NCI-H187 treated with DMSO at 0.1 percent for 48 hours (cell line): ENCODE results near the gene SCAF8.
A peak's percentile ranks its signal among the peaks of the same experiment; 100 is the strongest.
"Not testable (repeated sequence)": the region's sequence is repeated elsewhere in the genome, so short reads cannot be mapped to it uniquely, and the experiment has no call there.

Source experiments
- DNase-seq: peaks from one replicate; lab custom pipeline; 2025; lab: John Stamatoyannopoulos, UW

SCAF8 gene

DNA sequence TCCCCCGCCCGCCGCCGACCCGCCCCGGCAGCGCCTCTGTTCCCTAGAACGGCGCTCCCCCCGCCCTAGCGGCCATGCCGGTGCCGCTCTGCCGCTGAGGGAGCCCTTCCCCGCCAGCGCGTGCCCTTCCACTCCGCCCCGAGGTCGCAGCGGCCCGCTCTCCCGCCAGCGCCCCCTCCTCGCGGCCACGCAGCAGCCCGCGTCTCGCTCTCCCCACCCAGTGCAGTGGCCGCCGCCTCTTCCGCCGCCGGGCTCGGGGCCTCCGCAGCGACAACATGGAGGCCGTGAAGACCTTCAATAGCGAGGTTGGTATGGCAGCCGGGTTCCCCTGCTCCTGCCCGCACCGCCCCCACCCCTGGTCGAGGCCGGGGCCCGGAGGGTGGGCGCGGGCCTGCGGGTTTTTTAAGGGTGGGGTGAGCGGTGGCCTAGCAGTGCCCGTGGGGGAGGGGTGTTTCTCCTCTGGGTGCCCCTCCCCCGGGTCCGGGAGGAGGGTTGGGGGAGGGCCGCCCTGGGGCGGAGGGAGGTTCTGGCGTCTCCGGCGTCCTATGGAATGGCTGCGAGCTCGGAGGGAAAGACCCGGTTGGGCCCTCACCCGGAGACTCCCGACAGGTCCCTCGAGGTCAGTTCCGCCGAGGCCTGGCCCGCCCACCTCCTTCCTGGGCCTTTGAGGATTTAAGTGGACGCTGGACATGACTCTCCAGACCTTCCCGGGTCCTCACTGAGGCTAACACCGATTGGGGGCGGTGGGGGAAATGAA lies 588 bp downstream of the SCAF8 start:
- peak; percentile 47 for DNase-seq

DNA sequence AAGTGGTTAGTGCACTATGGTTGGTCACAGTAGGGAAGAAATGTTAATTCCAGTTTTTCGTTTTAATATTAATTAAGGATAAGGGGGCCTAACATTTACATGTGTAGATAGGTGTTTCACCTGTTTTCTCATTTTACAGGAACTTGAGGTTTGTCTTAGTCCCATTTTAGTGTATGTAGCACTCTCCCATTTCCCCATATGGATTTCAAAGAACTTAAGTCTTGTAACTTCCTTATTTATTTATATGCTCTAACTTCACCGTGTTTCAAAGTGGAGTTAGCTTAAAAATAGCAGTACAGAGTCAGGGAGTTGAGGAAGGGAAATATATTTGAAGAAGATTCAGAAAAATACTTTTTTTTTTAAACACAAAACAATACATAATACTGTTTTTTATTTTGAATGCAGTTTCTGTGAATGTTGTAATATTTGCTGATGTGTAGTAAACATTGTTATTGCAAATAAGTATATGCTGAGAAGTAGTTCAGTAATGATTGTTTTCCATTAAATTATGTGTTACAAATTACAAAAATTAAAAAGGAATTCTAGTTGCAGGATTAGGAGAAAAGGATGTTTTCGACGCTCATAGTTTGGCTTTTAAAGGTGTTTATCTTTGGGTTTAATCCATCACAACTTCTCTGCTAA lies 3.5 kb downstream of the SCAF8 start:
- DNase-seq, result no peak

- no peak for DNase-seq
Measured at GRCh38 chr6:154737424-154737823, 4.2 kb downstream of the SCAF8 start.

- no peak for DNase-seq
Measured at GRCh38 chr6:154738551-154738961, 5.3 kb downstream of the SCAF8 start.

DNA sequence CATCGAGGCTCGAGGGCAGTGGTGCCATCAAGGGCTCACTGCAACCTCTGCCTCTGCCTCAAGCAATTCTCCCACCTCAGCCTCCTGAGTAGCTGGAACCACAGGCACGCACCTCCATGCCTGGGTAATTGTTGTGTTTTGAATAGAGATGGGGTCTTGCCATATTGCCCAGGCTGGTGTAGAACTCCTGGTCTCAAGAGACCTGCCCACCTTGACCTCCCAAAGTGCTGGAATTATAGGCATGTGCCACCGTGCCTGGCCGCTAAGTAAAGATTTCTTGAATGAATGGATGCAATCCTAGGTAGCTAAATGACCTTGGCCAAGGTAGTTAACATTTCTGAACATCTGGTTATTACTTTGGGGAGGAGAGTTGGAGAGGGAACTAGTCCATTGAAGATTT lies 7.4 kb downstream of the SCAF8 start:
- DNase-seq, result no peak

GRCh38 chr6:154742891-154743290 lies 9.7 kb downstream of the SCAF8 start:
- DNase-seq, result no peak

- not testable (repeated sequence) for DNase-seq
Measured at GRCh38 chr6:154744029-154744745, 11.0 kb downstream of the SCAF8 start.

DNA sequence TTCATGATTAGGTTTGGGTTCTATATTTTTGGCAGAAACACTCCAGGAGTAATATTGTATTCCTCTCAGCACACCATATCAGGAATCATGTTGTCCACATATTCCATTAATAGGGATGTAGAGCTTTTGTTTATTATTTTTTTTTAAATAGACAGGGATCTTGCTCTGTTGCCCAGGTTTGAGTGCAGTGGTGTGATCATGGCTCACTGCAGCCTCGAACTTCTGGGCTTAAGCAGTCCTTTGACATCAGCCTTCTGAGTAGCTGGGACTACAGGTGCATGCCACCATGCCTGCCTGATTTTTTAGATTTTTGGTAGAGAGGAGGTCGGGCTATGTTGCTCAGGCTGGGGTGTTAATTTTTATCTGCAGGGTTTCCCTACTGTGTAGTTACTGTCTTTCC lies 12.0 kb downstream of the SCAF8 start:
- DNase-seq, result no peak

- no peak for DNase-seq
Measured at GRCh38 chr6:154749341-154749740, 16.1 kb downstream of the SCAF8 start.

DNA sequence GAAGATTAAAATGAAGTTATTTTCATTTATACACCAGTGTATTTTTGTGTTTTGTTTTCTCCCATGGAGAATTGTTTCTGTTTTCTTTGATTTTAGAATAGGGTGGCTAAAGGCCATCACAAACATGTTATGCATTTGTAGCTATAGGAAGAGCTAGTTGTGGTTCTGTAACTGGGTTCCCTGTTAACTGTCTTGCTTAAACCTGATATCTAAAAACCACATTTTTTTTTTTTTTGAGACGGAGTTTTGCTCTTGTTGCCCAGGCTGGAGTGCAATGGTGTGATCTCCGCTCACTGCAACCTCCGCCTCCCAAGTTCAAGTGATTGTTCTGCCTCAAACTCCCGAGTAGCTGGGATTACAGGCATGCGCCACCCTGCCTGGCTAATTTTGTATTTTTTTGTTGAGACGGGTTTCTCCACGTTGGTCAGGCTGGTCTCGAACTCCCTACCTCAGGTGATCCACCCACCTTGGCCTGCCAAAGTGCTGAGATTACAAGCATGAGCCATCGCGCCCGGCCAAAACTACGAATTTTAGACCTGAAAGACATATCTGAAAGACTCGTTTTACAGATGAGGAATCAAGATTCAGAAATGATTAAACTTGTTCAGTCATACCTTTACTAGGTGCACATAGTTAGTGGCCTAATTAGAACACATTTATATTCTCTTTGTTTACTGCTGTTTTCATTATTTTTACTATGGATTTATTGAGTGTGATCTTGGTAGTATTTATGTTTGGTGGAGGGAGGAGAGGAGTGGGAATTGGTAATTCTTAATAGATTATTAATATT lies 18.0 kb downstream of the SCAF8 start:
- DNase-seq, result no peak

DNA sequence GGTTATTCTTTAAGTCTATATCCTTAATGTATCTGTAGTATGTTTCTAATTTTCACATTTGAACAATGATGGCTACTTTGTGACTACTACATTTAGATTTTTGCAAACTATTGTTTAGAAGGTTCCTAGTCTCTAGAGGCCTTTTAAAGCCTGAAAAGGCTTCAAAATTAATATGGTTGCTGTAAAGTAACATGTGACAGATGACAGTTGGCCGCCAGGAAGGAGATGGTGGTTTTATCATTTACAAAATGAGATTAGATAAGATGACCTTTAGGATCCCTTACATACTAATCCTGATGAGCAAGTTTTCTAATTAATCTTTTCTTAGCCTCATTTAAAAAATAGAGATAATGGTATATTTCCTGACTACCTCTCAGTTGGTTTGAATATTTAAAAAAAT lies 18.8 kb downstream of the SCAF8 start:
- no peak for DNase-seq

DNA sequence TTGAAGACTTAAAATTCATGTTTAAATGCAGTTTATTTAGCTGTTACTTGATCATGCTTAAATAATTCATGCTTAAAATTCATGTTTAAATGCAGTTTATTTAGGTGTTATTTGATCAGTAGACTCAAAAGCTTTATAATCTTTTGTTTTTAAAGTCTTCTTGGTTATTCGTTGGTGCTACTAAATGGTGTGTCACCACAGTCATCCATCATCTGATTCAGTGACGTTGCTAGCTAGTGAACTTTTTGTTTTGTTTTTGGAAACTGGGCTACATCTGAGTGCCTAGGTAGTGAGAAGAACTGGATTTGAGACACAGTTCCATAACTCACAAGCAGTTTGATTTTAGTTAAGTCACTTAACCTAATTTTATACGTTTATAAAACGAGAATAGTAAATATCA lies 20.9 kb downstream of the SCAF8 start:
- no peak for DNase-seq

GRCh38 chr6:154757352-154758050 lies 24.3 kb downstream of the SCAF8 start:
- no peak for DNase-seq

DNA sequence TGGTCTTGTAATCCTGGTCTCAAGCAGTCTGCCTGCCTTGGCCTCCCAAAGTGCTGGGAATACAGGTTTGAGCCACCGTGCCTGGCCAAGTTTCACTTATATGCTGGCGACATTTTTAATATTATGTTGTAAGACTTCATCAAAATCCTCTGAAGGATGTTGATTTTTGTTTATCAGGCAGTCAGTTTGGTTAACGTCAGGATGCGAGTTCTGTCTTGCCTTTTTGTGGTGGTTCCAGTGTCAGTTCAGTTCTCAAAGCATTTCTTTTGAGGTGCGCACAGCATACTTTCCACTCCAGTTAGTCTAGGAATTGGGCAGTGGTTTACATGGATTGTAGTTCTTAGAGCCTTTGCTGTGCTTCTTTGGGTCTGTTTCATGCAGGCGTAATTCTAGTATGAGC lies 24.9 kb downstream of the SCAF8 start:
- no peak for DNase-seq

GRCh38 chr6:154763650-154764049 lies 30.4 kb downstream of the SCAF8 start:
- no peak for DNase-seq

DNA sequence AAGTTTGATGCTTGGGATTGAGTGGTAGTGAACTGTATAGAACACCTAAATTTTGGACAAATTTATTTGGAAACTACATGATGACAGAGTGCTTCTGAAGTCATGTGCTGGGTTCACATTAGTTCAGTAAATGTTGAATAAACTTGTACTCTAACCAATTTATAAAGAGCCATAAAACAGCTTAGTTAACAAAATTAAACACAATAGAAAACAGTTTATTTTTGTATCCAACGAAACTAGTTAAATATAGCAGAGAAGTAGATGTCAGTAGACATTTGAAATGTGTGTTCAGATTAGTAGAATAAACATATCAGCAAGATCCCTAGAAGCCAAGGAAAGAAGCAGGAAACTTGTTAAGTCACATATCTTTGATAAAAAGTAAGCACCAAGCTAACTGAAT lies 32.1 kb downstream of the SCAF8 start:
- no peak for DNase-seq

DNA sequence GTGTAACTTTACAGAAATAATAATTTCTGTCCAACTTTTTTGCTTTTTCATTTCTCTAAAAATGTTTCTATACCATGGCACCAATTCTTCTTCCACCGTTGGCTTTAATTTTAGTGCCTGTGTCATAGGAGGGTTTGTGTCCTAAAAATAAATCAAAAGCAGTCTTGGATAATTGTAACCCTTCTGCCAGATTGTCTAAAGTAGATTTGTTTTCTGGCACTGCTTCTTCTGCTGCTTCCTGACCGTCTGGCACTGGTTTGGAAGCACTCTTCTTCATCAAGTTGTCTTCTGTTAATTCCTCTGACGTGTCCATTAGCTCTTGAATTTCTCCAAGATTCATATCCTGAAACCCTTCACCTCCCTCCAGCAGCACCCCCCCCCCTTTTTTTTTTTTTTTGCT lies 33.1 kb downstream of the SCAF8 start:
- DNase-seq, result no peak

DNA sequence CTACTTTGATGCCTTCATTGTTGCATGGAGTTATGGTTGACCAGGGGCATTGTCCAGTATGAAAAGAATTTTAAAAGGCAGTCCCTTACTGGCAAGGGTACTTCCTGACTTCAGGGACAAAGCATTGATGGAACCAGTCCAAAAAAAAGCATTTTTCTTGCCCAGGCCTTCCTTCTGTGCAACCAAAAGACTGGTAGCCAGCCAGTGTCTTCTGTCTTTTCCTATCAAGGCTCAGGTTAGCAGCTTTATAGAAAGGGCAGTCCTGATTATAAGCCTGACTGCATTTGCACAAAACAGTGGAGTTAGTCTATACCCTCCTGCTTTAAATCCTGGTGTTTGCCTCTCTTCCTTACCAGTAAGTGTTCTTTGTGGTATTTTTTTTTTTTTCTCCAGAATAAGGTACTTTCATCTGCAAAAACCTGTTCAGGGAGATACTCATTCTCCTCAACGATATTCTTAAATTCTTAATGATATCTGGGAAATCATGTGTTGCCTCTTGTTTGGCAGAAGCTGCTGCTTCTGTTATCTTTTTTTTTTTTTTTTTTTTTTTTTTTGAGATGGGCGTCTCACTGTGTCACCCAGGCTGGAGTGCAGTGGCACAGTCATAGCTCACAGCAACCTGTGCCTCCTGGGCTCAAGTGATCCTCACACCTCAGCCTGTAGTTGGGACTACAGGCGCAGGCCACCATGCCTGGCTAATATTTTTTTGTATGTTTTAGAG lies 33.9 kb downstream of the SCAF8 start:
- DNase-seq, result no peak

GRCh38 chr6:154768280-154768679 lies 35.1 kb downstream of the SCAF8 start:
- no peak for DNase-seq

DNA sequence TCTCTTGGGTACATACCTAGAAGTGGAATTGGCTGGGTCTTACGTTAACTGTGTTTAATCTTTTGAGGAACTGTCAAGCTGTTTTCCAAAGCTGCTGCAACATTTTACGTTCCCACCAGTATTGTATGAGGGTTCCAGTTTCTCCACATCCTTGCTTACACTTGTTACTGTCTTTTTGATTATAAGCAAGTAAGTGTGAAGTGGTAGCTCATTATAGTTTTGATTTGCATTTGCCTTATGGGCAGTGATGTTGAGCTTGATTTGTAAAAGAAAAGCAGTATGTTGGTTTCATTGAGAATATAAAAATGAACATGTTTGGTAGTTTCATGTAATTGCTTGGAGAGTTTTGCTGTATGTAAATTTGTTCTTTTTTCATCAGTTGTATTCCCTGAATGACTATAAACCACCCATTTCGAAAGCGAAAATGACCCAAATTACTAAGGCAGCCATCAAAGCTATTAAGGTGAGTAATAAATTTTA lies 40.4 kb downstream of the SCAF8 start:
- no peak for DNase-seq

DNA sequence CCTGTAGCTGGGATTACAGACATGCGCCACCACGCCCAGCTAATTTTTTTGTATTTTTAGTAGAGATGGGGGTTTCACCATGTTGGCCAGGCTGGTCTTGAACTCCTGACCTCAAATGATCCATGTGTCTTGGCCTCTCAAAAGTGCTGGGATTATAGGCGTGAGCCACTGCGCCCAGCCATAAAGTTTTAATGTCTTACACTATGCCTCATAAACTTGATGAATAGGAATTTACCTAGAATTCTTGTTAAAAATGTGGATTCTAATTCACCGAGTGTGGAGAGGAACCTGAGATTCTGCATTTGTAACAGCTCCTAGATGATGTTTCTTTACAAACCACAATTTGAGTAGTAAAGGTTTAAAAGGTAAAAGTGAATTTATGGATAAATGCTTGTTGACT lies 45.9 kb downstream of the SCAF8 start:
- not testable (repeated sequence) for DNase-seq
